CD1c-positive myeloid dendritic cell (primary cell): ENCODE data around the gene STX8.

Experiments
- DNase-seq: peaks from one replicate; pipeline ENCODE4 v3.0.0-alpha.2; 2016; ENCODE audit errors: extremely low spot score

STX8 gene

DNA sequence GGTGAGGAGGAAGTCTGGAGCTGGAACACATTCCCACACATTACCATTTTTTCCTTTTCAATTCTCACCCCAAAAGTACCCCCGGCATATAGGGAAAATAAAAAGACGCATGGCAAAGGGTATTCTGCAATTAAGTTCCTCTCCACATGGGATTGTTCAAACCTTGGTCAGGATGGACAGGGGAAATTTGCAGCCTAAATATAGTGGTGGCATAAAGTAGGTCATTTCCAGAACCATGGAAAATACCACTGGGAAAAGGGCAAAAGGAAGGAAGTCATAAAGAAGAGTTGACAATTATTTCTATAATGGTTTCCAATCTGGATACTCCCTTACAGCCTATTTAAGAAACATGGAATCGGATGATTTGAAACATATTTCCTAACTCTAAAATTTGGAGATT, 135.8 kb downstream of the STX8 start:
- DNase-seq = no peak

DNA sequence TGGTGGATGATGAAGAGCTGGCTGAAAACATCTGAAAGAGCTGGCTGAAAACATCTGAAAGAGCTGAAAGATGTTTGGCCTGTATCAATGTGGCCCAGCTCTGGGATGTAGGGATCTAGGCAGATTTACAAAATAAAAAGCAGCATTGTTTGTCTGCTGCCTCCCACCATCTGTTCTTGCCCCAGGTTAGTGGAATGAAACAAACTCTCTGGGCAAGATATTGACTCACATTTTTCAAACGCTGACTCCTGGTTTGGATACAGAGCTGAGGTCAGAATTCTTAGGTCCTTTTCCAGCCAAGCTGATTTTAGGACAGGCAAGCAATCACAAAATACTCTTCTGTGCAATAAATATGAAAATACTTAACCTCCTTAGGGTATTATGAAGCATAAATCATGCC, 139.0 kb downstream of the STX8 start:
- DNase-seq = no peak

DNA sequence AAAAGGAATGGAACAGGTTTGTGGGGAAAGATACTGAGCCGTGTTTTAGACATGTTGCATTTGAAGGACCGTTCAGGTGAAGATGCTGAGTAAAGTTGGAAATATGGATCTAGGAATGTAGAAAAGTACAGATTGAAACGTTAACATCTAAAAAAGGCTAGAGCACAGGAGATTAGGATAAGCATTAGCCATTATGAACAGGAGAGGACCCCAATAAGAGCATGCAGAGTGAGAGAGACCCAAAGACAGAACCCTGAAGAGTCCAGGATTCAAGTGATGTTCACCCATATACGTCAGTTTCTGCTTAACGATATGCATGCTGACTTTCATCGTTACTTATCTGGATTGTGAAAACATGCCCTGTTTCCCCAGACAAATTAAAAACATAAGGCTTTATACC, 140.5 kb downstream of the STX8 start:
- no peak for DNase-seq

GRCh38 chr17:9434642-9435057, 141.0 kb downstream of the STX8 start:
- no peak for DNase-seq

- no peak for DNase-seq
Measured at GRCh38 chr17:9432934-9433421, 142.6 kb downstream of the STX8 start.

DNA sequence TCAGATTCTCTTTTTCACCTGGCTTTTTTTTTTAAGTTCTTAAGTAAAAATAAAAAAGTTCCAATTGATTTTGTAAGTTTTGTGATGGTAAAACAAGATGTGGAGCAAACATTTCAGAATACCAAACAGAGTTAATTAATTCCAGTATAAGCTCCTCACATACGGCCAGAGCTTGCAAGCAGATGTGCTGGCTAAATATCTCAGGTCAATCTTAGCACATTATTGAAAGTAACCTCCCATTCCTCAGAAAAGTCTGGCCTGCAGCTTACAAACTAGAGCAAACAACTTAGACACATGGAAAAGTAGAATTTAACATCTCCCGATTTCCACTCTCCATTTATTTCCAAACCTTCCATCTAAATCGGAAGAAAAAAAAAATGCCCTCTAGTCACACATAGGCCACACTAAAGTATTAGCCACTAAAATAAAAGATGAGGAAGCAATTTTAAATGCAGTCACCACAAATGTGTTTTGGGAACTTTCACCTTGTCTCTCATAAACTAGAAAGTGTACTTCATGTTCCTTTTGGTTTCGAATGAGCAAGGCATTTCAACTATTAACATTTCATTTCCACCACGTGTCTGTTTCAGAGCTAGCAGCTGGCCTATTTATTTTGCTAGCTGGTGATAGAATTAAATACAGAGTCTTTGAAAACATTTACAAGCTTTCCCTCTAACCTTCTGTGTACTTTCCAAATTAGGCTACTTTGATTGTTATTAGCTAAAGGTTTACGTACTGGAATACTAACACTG, 143.3 kb downstream of the STX8 start:
- DNase-seq = no peak

DNA sequence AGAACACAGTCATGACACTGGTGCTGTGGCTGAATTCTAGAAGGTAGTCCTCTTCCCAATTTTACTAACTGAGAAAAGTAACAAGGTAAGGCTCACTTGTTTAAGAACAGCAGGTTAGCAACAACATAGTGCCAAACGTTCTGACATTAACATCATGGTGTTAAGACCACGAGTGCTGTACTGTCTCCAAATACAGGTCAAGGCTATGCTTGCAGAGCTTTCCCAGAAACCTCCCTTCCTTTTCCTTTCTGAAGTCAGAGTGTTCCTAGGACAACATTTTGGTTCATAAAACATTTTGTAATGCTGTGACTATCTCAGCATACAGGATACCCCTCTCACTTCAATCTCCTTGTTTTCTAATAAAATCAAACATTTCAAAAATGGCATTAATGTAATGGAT, 144.0 kb downstream of the STX8 start:
- no peak for DNase-seq

DNA sequence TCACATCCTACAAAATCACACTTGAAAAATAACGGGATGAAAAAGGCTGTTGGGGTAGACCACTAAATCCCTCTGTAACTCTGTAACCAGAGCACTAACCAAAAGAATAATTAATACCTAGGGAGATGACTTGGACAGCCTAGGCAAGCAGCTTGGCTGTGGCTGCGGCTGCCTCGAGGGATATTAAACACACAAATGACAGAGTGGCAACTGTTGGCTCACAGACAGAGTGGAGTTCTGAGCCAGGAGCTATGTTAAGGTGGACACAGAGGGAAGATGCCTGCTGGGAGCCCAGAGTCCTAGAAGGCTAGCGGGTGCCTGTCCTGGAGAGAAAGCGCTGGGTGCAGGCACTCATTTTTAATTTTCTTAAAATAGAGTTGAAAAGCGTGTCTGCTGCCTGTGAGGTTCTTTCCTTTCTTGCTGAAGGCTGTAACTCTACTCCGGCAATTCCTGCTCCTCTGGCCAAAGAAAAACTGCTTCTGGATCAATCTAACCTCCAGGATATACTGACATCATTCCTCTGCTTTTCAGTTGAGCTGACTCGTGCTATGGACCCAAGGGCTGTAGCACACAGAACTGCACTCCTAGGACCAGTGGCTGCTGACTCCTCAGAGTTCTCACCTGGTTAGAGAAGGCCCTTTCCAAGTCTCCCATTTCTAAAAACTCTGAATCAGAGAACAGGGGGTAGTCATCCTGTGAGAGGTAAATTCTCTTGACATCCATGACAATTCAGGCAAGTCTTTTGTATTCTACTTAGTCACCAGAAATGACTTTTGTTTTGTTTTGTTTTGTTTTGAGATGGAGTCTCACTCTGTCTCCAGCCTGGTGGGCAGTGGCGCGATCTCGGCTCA, 147.9 kb downstream of the STX8 start:
- no peak for DNase-seq

GRCh38 chr17:9424071-9424640, 151.5 kb downstream of the STX8 start:
- DNase-seq = no peak

DNA sequence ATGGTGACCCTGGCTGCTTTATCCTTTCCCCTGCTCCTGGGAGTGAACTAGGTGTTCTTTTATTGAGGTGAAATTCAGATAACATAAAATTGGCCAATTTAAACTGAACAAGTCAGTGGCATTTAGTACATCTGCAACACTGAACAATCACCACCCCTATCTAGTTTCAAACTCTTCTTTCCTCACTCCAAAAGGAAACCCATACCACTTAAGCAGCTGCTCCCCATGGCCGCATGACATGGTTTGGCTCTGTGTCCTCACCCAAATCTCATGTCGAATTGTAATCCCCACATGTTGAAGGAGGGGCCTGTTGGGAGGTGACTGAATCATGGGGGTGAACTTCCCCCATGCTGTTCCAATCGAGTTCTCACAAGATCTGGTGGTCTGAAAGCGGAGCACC, 154.1 kb downstream of the STX8 start:
- no peak for DNase-seq

- DNase-seq = no peak
Measured at GRCh38 chr17:9419932-9420453, 155.6 kb downstream of the STX8 start.

DNA sequence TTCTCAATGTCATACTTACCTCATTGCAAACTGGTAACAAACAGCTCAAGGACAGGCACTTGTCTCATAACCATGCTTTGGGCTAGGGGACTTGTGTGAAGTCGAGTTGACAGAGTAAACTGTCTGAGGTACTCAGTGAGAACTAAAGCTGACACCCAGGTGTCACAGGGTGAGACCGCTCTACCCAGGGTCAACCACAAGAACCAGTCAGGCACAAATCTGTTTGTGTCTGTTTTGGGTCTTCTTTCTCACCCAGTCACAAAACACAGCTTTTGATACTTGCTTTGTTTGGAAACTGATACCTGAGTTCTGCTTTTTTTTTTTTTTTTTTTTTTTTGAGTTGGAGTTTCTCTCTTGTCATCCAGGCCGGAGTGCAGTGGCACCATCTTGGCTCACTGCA, 161.1 kb downstream of the STX8 start:
- no peak for DNase-seq

DNA sequence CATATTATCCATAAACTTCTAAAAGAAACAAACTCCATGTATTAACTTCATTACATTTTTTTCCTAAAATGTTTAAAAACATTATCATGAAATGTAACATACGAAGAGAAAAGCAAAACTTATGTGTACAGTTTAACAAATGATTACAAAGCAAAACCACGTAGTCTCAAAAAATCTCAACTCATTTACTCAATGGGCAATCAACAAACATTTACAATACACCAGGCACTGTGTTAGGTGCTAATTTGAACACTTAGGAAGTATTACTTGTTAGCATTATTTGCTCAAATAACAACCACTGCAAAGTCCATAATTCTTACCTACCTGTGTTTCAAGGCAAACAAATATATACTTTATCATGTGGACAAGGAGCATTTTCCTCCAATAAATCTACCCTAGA, 164.9 kb downstream of the STX8 start:
- no peak for DNase-seq

DNA sequence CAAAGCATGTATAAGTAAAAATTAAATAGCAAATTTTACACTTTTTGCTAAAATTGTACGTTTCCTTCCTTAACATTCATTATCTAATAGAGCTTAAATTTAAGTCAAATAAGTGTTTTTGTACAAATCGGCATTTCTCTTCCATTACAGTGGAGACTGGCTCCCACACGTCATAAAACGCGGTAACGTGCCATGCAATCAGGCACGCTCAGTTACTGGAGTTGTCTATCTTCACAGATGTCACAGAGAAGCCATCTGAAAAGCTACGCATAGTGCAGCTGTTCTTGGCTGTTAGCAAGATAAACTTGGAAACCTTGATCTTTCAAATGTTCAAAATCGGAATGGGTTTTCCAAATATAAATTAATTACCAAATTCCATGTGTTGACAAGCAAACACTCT, 165.3 kb downstream of the STX8 start:
- no peak for DNase-seq

DNA sequence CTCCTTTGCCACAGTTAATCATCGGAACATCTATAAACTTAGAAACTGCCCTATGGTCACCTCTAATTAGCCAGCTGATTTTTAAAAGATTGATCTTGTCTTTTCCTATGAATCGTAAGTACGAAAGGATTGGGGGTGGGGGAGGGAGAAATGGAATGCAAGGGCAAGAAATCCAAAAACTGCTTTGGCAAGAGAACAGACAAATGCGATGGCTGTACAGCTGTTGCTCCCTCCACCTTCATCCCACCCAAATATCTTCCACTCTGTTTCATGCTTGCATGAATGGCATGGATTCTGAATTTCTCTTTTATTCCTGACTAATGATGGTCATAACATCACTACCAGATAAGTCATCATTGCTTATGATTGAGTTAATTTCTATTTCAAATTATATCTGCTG, 165.7 kb downstream of the STX8 start:
- DNase-seq = no peak

DNA sequence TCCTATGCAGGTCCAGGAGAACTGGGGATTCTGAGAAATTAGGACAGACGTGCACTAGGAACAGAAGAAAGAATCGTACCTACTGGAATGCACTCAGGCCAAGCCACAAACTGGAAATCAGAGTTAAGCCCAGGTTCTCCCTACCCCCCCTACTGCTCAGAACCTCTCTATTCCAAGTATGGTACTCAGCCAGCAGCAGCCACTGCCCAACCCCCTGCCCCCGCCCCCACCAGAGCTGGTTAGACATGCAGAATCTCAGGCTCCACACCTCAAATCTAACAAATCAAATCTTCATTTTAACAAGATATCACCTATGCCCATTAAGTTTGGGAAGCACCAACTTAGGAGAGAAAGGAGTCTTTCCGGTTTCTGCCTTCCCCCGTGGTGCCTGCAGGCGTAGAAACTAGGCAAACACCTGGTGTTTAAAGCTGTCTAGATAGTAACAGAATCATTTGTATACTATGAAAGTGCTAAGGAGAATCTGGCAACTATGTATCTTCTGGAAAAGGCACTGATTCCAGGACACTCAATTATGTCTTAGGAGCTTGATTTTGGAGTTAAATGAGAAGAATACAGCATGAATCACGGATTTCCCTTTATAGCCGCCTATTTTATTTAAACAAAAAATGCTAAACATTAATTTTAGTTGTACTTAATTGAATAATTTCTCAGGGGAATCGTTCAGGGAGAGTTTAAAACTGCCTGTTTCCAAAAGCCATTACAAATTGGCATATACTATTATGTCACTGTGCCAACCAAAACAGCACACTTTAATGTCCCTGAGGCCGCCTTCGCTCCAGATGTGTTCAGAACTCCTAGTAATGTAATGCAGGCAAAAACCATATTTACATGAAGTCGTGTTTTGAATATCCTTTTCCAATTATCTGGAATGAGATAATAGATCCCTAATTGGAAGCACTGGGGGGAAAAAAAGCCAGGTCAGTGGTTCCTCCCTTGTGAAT, 166.5 kb downstream of the STX8 start:
- no peak for DNase-seq

GRCh38 chr17:9408381-9408780, 167.2 kb downstream of the STX8 start:
- DNase-seq = no peak

GRCh38 chr17:9406046-9406606, 169.5 kb downstream of the STX8 start:
- no peak for DNase-seq

DNA sequence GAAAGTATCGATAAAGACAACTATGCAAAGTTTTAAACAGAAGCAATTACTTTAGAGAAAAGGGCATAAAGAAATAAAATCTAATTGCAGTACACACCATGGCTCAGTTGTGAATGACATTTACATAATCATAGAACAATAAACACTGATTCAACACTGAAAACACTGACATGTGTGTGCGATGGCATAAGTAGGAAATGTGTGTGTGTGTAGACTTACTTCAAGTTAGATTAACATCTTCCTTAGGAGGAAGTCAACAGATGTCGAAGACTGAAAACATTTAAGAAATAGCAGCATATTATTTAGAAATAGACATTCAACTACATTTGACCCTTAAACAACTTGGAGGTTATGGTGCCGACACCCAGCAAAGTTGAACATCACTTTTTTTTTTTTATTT, 172.4 kb downstream of the STX8 start:
- no peak for DNase-seq

DNA sequence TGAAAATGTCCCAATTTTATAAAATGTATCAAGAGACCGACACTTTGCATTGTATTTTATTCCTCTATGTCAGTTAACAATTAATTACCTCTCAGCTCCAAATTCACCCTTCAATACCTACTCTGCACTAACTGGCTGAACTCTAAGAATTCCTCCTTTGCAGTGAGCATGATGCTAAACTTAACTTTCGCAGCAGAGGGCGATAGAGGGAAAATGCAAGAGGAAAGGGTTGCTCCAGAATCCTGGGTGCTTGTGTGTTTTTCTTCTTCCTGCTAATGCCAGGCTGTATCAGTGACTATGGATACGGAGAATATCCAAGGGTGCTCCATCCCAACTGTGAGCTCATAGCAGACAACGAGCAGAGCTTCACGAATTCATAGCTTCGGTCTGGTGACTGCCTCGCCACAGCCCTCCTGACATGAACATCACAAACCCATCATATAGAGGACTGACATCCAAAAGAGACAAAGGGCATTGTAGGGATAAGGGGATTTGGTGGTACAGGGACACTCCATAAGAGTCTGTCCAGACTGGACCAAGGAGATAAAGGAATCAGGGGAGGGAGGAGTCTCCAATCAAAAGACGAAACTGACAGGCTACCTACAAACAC, 172.9 kb downstream of the STX8 start:
- peak; percentile 27 for DNase-seq

- no peak for DNase-seq
Measured at GRCh38 chr17:9401434-9401833, 174.2 kb downstream of the STX8 start.
